Stimulated activated CD4-positive, alpha-beta T cell treated with anti-CD3 and anti-CD28 coated beads, Interleukin-4, amount 100 ng/mL, for 24 hours (primary cell): Measurements from ENCODE around the gene COL23A1.
A peak's percentile ranks its signal among the peaks of the same experiment; 100 is the strongest.
"Not testable (repeated sequence)": the region's sequence is repeated elsewhere in the genome, so short reads cannot be mapped to it uniquely, and the experiment has no call there.

ENCODE experiments used
- DNase-seq: peaks from one replicate; pipeline ENCODE4 v3.0.0-alpha.2; 2020

Gene COL23A1

DNA sequence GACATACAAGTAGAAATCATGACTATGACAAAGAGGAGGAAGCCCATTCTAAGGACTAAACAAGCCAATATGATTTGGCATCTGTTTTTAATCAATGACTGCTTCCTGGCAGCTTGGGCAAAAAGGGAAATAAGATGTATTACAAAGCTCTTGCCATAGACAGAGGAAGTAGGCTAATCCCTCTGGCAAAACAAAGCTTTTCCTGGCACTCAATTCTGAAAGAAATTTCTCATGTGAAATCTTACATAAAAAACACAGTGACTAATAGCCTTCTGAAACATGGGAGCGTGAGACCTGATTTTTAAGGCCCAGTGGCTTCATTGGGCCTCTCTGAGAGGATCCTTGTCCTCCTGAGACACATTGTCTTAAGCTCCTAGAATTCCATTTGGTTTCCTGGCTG lies 93.6 kb downstream of the COL23A1 start:
- no peak for DNase-seq

DNA sequence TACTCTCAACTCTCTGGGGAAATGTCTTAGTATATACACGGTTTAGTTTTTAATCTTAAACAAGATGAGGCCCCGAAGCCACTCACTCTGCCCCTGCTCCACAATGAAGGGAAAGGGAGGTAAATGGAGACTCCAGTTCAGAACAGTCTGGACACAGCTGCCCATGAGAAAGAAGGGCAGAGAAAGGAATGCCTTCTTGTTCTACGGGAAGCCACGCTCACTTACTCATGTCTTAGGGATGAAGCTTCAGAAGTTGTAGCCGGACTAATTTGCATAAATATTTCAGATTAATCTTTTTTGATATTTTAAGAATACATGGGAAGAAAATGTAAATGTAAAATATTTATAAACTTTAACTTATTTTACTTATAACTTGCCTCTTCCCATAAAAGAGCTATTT lies 94.0 kb downstream of the COL23A1 start:
- no peak for DNase-seq

DNA sequence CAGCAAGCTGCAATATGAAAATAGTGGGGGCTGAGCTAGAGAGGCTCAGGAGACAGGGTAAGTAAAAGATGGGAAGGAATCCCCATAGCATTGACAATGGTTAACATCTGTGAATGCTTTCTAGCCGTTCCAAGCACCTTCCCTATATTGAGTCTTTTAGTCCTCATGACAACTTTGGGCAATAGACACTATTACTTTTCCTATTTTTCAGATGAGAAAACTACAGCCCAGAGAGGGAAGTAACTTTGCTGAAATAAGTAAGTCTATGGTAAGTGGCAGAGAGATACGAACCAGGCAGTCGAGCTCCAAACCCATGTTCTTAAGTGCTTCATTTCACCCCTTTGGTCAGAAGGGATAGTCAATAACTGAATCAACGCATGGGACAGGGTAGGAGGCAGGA lies 94.5 kb downstream of the COL23A1 start:
- DNase-seq = no peak

DNA sequence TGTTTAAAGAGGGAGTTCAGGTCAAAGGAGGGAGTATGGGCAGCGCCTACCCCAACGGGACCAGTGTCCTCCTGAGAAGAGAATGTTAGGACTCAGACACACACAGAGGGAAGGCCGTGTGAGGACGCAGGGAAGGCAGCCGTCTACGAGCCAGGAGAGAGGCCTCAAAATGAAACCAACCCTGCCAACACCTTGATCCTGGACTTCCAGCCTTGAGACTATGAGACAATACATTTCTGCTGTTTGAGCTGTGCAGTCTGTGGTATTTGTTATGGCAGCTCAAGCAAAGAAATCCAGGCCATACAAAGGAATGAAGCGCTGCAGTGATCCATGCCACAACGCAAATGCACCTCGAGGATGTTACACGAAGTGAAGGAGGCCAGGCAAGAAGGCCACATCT lies 97.9 kb downstream of the COL23A1 start:
- DNase-seq = no peak

DNA sequence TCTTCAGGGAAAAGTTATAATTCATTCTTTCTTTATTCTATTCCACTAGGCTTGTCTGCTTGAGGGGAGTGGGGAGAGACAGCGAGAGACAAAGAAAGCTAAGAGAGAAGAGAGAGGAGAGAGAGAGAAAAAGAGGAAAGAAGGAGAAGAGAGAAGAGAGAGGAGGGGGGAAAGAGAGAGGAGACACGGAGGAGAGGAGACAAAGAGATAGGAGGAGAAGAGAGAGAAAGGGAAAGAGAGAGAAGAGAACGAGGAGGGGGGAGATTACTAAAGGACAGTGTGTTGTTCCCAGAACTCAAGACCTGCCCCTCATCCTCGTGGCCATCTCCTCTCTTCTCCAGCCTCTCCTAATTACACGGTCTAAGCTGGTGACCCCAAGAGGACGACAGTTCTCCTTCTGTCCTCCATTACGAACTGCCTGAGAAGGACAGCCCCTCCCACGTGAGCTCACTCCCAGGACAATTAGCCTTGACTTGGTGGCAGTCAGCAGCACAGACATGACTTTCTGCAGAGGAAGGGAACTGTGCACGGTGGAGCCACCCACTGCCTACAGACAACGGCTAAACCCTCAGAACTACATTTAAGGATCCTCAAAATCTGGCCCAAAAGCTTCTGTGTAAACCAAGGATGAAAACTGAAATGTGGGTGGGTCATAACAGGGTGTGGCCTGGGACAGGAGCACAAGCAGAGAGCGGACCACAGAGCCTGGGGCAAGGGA lies 99.1 kb downstream of the COL23A1 start:
- DNase-seq = no peak

DNA sequence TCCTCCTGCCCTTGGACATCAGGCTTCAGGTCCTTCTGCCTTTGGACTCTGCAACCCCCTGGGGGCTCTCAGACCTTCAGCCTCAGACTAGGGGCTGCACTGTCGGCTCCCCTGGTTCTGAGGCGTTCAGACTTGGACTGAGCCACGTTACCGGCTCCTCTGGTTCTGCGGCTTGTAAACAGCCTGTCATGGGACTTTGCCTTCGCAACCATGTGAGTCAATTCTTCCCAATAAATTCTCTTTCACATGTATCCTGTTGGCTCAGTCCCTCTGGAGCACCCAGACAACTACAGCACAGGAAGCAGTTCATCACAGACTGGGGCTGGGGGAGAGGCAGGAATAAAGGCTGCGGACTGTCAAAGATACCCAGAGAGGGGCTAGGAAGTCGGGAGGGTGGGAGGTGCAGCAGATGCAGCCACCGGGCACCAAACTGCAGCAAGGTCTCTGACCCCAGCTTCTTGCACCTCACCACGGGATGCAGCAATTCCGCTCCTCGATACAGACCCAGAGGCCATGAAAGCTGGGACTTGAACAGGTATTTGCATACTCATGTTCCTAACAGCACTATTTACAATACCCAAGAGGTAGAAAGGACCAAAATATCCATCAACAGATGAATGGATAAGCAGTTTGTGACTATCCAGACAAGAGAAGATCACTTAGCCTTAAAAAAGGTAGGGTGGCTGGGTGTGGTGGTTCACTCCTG lies 100.8 kb downstream of the COL23A1 start:
- no peak for DNase-seq

DNA sequence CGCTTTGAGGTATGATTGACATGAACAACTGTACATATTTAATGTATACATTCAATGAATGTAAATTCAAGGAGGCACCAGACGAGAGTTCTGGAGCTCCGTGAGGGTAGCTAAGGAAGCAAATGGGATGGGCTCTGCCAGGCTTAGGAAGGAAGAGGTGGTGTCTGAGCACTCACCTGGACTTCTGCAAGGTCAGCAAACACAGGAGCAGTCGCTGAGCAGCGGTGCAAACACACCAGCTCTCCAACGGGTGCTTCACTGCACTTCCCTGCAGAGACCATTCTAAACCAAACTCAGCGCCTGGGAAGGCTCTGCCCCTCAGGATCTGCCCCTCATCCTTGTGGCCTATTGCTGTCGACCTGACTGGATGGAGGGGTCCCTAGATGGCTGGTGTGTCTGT lies 101.5 kb downstream of the COL23A1 start:
- DNase-seq = no peak

DNA sequence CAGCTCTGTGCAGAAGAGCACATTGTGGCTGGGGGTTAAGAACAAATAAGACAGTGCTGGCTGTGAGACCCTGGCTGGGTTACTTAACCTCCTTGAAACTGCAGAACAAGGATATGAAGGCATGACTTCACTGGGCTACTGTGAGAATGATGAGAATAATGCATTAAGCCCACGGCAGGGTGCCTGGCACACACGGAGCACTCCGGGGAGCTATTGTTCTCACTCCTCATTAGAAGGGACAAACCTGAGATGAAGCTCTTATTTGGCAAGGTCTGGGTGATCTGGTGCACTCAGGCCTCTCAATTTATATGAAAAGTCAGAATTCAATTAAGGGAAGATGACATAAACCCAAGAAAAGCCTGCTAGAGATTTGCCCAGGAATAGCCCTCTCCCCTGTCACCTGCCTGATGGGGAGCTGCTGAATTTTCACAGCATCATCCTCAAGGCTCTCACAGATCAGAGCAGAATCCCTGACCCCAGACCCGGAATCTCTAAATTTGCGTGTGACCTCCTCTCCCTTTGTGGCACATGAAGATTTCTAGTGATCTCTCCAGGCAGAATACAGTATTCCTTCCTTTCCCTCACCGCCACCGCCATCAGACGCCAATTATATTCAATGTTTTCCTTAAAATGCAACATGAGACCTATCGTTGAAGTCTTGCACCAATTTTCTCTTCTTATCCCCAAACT lies 102.1 kb downstream of the COL23A1 start:
- no peak for DNase-seq

DNA sequence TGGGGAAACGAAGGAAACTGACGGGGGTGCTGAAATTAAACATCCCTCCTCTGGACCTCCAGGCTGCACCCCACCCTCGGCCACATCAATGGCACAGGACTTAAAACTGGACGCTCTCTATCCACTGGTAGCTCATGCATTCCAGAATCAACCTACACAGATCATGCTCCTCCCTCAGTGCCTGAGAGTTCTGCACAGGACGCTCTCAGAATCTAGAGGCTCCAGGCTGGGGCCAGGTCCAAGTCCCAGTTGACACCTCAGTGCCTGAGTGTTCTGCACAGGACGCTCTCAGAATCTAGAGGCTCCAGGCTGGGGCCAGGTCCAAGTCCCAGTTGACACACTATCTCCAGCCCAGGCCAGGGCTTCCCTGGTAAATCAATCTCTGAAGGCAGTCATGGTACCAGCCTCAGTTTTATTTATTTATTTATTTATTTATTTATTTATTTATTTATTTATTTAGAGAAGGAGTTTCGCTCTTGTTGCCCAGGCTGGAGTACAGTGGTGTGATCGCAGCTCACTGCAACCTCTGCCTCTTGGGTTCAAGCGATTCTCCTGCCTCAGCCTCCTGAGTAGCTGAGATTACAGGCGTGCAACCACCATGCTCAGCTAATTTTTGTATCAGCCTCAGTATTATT lies 103.2 kb downstream of the COL23A1 start:
- DNase-seq = not testable (repeated sequence)

DNA sequence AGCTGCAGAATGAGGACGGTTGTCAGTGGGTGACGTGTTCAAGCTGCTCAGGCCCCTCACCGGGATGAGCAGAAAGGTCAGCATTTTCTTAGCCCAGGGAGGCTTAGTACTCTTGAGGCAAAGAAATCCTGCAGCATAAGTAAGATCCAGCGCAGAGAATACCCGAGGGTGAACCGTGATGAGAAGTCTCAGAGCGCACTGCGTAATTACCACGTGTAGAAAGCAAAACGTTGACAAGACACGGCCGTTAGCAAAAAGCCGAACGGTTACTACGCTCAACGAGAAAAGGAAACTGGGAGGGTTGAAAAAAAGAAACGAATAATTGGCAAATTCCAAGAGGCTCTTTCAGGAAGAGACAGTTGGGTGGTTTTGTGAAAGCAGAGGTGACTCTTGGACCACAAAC lies 104.0 kb downstream of the COL23A1 start:
- DNase-seq = no peak

DNA sequence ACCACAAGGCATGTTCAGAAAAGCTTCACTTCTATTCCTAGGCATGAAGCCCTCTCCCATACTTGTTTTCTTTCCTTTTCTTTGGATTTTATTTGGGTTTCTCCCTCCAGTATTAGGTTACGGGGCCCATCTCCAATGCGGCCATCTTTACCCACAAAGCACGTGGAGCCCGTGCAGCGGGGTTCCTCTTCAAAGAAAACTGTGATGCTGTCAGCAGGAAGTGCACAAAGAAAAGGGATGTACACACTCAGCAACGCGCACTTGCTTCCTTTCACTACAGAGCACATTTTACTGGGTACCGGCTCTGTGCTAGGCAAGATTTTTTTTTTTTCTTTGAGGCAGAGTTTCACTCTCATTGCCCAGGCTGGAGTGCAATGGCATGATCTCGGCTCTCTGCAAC lies 106.6 kb downstream of the COL23A1 start:
- DNase-seq = peak; percentile 40

DNA sequence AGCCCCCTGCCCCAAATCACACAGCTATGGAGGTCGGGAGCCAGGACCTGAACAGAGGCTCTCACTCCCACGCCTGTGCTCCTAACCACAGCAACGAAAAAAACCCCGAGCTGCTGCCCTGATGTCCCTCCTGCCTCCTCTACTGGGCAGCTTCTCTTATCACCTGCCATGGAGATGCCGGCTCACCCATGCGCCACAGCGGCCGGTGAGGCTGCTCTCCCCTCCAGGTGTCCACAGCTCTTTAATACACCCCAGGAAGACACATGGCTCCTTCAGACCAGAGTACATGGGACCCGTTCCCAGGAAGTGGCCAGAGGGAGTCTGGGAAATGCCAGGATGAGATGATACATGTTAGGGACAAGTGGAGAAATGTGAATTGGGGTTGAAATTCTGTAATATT lies 110.9 kb downstream of the COL23A1 start:
- DNase-seq = no peak

DNA sequence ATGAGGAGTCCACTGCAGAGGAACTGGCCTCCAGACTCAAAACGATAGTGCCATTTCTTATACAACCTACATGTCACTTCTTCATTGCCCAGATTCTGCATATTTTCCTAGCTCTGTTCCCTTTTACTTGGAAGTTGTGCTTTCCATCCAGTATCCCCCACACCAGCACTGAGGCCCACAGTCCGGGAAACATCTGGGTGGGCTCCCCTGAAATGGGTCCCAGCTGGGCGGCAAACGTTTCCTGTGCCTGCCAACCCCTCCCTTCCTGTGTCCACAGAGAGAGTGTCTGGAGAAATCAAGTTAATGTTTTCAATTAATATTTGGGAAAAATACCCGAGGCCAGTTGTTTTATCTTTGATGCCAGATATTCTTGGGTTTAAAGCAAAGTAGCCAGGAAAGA lies 111.8 kb downstream of the COL23A1 start:
- no peak for DNase-seq

DNA sequence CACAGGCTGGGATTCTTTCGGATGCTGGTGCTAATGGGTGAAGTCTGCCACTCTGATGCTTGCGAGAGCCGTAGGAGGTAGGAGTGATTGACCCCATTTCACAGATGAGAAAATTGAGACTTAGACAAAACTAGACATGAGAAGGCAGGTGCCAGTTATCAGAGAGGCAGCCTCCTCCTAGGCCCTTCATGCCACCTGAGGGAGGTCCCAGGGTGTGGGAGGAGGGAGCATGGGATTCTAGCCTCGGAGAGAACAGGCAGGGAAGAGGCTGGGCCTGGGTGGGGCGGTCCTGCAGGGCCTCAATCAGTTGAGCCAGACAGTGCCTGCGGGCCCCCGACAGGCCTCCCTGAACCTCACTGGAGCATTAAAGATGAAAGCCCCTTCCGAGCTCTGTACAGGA lies 112.4 kb downstream of the COL23A1 start:
- no peak for DNase-seq

DNA sequence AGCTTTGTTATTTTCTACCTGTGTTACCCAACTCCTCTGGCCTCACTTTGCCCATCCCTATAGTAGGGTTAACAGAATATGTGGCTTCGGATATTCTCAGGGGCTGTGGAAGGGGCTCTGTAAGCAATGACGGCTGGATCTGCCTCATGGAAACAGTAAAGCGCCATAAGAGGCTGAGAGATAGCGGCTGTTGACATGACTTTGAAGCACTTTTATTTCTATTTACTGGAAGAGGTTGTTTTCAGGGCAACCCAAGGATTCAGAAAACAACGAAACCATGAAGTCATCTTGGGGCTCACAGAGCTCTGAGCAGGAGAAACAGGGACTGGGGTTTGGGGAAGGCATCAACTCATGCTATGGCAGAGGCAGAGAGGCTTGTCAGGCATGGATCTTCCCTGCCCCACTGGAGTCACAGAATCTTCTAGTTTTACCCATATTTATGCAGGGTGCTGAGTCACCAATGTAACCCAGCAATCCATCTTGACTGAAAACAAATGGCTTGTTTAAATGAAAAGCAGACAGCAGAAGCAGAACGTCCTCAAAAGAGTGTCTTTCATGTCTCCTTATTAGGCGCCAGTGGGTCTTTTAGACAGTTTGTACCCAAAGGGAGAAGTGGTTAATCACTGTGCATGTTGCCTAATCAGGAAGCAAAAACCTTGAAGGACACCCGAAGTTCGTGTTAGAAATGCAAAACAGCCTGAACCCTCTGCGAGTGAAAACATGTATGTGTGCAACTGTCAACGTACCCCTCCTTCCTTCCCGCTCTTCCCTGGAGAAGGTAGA lies 113.0 kb downstream of the COL23A1 start:
- no peak for DNase-seq

DNA sequence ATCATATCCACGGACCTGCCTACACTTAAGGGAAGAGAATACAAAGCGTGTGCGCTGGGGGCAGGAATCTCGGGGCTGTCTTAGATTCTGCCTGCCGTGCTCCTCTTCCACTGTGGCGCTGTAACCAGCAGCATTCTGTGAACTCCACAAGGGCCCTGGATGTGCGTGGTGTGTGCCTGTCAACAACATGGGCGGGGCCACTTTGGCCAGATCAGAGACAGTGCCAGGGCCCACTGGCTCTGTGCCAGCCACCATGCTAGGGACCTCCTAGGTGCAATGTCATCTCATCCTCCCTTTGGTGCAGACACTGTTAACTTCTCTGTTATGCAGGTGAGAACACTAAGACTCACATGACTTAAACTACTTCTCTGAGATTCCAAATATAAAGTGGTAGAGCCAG lies 113.7 kb downstream of the COL23A1 start:
- DNase-seq = no peak

DNA sequence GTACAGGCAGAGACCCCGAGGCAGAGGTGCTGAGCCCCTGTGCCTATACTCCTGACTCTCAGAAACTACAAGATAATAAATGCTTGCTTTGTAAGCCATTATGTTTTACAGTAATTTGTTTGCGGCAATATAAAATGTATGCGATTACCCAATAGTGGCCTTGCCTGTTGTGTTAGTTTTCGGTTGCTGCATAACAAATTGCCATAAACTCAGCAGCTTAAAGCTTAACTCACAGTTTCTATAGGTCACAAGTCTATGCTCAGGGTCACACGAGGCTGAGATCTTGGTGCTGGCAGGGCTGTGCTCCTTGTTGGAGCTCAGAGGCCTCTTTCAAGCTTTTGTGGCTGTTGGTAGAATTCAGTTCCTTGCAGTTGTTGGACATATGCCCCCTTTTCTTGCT lies 114.8 kb downstream of the COL23A1 start:
- no peak for DNase-seq

DNA sequence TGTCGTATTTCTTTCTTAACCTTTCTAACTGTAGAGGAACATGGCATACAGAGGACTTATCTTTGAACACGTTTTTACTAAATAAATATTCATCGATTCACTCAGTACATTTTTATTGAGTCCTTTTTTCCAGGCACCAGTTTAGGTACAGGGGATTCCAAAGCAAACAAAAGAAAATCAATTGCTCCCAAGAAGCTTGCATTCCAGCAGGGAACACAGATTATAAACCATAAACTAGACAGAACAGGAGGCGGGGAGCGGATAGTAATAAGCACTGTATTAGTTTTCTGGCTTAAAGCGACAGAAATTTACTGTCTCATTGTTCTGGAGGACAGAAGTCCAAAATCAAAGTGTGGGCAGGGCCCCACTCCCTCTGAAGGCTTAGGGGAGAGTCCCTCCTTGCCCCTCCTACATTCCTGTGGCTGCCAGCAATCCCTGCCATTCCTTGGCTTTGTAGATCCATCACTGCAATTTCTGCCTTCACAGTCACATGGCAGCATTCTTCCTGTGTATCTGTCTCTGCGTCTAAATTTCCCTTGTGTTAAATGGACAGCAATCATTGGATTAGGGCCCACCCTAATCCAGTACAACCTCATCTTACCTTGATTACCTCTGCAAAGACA lies 115.5 kb downstream of the COL23A1 start:
- no peak for DNase-seq

DNA sequence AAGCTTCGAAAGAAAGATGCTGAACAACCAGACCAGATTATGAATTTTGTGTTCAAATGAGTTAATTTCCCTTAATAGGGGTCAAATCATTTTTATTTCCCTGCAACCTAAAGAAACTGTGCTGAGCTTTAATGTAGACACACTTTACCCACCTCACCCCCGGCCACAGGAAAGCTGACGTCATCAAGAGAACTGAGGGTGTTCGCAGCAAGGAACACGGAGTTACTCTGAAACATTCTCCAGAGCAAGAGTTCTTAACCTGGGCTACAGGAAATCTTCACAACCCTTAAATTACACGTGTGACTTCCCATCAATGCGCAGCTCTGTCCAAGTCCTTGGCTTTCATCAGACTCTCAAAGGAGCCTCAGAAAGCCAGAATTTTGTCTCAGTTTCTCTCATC lies 116.3 kb downstream of the COL23A1 start:
- no peak for DNase-seq

DNA sequence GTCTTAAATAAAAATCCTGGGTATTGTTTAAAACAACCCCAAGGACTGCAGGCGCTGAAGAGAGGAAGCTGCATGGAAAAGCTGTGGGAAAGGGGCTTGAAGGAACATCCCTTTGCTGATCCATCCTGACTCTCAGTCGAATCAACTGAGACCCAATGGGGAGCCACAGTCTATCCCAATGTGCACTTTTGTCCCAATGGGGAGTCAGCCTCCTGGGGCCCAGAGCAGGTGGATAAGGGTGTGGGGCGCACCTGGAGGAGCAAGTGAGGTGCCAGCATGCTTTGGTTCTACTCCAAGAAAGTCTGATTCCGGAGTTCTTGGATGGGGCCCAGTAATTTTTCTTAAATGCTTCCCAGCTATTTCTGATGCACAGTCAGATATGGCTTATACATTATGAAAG lies 118.1 kb downstream of the COL23A1 start:
- no peak for DNase-seq

DNA sequence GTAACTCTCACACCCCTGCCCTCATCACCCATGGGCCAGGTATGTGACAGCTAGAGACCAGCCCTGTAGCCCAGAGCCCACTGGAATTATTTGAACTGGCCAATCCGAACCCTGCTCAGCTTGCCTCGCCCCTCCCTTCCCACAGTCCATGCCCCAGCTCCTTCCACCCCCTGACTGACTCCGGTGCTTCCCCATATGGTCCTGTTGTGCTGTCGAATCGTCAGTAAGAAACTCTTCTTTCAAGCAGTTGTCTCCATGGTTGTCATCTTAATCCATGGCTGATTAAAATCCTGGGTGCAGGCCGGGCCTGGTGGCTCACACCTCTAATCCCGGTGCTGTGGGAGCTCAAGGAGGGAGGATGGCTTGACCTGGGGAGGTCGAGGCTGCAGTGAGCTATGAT lies 118.5 kb downstream of the COL23A1 start:
- no peak for DNase-seq

DNA sequence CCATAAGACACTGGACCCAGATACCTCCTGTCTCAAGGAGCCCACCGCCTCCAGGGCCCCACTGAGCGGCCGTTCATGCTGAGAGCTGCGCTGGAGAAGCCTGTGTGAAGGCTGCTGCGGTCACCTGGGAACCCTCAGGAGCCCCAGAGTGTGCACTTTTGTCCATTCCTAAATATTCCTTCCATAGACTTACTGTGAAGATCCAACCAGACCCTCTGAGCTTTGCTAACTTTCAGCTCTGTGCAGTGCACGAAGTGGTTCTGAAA lies 119.5 kb downstream of the COL23A1 start:
- DNase-seq = no peak
